ENCODE measurements around the gene RPA1.
"Not testable (repeated sequence)": the region's sequence is repeated elsewhere in the genome, so short reads cannot be mapped to it uniquely, and the experiment has no call there.

The RPA1 gene

DNA sequence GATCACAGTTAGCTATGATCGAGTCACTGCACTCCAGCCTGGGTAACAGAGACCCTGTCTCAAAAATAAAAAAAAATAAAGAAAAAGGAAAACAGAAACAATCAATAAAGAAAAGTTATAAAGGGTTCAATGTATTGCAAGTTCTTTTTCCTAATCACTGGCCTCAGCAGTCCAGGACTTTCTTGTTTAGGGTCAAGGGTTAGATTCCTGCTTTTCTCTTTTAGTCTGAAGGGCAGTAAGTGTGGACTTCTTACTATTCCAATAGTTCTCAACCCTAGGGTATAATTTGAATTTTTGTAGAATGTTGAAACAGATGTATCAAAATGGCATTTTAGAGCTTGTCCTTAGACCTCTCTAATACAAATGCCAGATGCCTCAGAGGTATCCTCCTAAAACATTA lies 27.4 kb upstream of the RPA1 start:
- no peak overlapping the region for H3K27ac ChIP-seq
- TF ChIP-seq ZFX (IDR thresholded peaks at IDR 0.05): no peak
- TF ChIP-seq, protein P1, sequence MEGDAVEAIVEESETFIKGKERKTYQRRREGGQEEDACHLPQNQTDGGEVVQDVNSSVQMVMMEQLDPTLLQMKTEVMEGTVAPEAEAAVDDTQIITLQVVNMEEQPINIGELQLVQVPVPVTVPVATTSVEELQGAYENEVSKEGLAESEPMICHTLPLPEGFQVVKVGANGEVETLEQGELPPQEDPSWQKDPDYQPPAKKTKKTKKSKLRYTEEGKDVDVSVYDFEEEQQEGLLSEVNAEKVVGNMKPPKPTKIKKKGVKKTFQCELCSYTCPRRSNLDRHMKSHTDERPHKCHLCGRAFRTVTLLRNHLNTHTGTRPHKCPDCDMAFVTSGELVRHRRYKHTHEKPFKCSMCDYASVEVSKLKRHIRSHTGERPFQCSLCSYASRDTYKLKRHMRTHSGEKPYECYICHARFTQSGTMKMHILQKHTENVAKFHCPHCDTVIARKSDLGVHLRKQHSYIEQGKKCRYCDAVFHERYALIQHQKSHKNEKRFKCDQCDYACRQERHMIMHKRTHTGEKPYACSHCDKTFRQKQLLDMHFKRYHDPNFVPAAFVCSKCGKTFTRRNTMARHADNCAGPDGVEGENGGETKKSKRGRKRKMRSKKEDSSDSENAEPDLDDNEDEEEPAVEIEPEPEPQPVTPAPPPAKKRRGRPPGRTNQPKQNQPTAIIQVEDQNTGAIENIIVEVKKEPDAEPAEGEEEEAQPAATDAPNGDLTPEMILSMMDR (conservative IDR thresholded peaks at IDR 0.05): no peak

DNA sequence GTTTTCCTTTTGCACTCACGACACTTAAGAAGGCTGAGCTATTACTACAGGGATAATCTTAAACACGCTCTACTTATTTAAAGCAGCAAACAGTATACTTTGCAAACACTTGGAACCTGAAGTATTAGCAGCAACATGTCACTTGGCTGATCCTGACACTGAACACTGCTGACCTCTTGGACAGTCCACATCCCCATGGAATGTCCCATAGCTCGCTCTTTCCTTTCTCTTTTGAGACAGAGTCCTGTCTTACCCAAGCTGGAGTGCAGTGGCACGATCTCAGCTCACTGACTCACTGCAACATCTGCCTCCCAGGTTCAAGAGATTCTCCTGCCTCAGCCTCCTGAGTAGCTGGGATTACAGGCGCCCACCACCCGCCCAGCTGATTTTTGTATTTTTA lies 26.5 kb upstream of the RPA1 start:
- no peak overlapping the region for H3K27ac ChIP-seq
- TF ChIP-seq ZFX (IDR thresholded peaks at IDR 0.05): no peak
- TF ChIP-seq, protein P1 (conservative IDR thresholded peaks at IDR 0.05): no peak

DNA sequence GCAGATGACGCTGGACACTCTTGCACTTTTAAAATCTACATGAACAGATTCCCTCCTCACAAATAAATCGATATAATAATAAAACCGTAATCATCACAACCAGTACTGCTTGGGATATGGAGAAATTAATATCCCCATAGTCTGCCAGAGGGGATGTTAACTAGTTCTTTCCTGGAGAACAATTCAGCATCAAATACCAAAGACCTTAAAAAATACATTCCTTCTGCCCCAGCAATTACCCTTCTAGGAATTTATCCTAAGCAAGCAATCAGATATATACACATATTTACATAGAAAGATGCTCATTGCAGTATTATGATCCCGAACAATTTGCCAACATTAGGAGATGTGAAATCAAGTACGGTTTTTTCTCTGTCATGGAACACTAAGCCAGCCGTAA lies 21.9 kb upstream of the RPA1 start:
- no peak for TF ChIP-seq ZFX (IDR thresholded peaks at IDR 0.05)
- TF ChIP-seq, protein P1 (conservative IDR thresholded peaks at IDR 0.05): no peak
- no peak overlapping the region for H3K27ac ChIP-seq

DNA sequence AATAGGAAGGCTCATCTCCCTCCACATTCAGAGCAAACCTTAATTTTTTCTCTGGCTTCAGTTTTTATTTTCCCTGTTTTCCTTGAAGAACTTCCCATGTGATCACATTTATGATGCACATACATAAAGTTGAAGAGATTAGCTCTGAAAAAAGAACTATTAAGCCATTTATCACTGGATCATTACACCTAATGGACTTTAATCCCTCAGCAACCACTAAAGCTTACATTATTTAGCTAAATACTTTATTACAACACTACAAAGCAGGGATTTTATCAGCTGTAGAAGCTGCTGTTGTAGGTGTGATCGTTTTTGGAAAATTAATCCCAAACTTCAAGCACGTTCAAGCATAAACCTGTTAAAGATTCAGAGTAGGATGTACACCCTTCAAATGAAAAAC lies 21.2 kb upstream of the RPA1 start:
- TF ChIP-seq, protein P1 (conservative IDR thresholded peaks at IDR 0.05): no peak
- no peak overlapping the region for H3K27ac ChIP-seq

DNA sequence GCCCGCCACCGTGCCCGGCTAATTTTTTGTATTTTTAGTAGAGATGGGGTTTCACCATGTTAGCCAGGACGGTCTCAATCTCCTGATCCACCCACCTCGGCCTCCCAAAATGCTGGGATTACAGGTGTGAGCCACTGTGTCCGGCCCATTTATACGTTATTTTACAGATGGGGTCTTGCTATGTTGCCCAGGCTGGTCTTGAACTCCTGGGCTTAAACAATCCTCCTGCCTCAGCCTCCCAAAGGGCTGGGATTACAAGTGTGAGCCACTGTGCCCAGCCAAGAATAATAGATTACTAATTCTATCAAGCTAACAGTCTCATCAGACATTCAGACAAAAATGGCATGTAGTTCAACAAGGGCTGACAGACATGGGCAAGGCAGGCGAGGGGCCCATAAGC lies 20.0 kb upstream of the RPA1 start:
- not testable (repeated sequence) for H3K27ac ChIP-seq

DNA sequence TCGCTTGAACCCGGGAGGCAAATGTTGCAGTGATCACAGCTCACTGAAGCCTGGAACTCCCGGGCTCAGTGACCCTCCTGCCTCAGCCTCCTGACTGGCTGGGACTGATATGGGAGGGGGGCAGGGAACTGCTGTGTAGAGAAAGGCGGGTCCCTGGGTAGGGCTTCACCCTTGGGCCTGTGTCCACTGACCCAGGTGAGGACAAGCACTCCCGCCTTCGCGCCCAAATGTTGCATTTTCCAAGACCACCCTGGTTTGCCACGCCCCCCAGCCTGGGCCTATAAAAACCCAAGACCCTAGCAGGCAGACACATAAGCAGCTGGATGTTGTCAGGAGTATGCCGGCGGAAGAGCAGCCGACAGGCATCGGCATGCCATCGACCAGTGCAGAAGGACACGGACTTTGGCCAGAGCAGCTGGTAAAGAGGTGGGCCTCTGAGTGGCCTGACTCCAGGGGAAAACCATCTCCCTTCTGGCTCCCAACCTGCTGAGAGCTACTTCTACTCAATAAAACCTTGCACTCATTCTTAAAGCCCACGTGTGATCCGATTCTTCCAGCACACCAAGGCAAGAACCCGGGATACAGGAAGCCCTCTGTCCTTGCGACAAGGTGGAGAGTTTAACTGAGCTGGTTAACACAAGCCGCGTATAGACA lies 19.2 kb upstream of the RPA1 start:
- TF ChIP-seq, protein P1 (conservative IDR thresholded peaks at IDR 0.05): no peak
- no peak for TF ChIP-seq ZFX (IDR thresholded peaks at IDR 0.05)
- no peak overlapping the region for H3K27ac ChIP-seq

DNA sequence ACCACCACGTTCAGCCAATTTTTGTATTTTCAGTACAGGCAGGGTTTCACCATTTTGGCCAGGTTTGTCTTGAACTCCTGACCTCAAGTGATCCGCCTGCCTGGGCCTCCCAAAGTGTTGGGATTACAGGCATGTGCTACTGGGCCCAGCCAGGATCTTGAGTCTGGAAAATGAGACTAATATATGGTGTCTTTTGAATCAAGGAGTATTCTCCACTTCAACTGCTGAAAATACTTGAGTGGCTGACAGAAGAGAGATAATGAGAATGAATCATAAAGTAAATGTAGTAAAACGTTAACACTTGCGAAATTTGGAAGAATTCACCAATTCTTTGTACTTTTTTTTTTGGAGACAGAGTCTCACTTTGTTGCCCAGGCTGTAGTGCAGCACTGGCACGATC lies 16.7 kb upstream of the RPA1 start:
- no peak overlapping the region for H3K27ac ChIP-seq

DNA sequence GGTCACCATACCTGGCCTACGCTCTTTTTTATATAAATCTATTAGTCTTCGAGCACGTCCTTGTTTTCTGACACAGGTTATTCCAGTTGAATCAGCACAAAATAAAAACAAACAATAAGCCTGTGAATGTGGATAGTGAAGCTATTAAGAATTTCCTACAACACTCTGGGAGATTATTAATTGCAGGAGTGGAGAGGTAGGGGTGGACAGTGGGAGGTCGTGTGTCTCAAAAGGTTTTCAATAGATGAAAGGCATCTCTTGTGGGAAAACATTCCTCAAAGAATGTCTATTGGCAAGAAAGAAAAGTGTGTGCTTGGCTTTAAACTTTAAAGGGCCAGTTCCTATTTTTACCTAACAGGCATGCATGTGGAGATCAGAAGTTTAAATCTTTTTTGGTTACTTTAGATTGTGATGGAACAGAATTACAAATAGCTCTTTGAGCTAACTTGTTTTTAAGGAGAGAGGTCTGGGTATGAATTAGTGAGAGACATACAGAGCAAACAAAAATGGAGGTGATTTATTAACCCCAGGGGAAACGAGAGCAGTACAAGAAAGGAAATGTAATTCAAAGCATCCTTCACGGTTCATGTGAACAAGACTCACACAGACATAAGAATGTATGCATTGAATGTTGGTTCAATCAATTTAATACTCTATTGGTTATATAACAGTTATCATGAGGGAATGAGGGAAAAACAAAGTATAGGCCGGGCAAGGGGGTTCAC lies 9.1 kb upstream of the RPA1 start:
- no peak for TF ChIP-seq ZFX (IDR thresholded peaks at IDR 0.05)
- TF ChIP-seq, protein P1 (conservative IDR thresholded peaks at IDR 0.05): no peak
- no peak overlapping the region for H3K27ac ChIP-seq

More for the DNA sequence above, 16.7 kb upstream of the RPA1 start:
- no peak for TF ChIP-seq ZFX (IDR thresholded peaks at IDR 0.05)

All from C4-2B (cell line).